SK-N-SH (cell line): Measurements from ENCODE around the gene LAPTM5.

Experiments used
- EP300 ChIP-seq, 2 experiments: IDR thresholded peaks; 2 replicates each; pipeline versions ENCODE4 v1.4.0 to v1.6.1; 2012; ENCODE audit warnings: borderline replicate concordance in 1 of 2, low read depth in 1 of 2, low read length in 1 of 2
- GABPA ChIP-seq: IDR thresholded peaks from 2 replicates; pipeline ENCODE4 v1.4.0; 2012; ENCODE audit warnings: low read depth, mild to moderate bottlenecking
- GATA2 ChIP-seq: sonication (generic); formaldehyde crosslinking; IDR thresholded peaks from 2 replicates; pipeline ENCODE4 v1.5.0; 2020; ENCODE audit warnings: mild to moderate bottlenecking, missing genetic modification reagents
- MEF2A ChIP-seq: IDR thresholded peaks from 2 replicates; pipeline ENCODE4 v1.4.0; 2012; ENCODE audit warnings: low read depth, borderline replicate concordance
- POLR2AphosphoS5 ChIP-seq: IDR thresholded peaks from 2 replicates; pipeline ENCODE4 v1.6.1; 2012; ENCODE audit warnings: low read depth, low read length
- RFX5 ChIP-seq: IDR thresholded peaks from 2 replicates; pipeline ENCODE4 v1.6.1; 2012; ENCODE audit warnings: mild to moderate bottlenecking, improper control_type of control experiment, low read length
- SMC3 ChIP-seq: IDR thresholded peaks from 2 replicates; pipeline ENCODE4 v1.6.1; 2012; ENCODE audit warnings: low read depth, low read length, improper control_type of control experiment
- TAF1 ChIP-seq: IDR thresholded peaks from 2 replicates; pipeline ENCODE4 v1.6.1; 2012; ENCODE audit warnings: low read depth, mild to moderate bottlenecking, low read length, moderate library complexity, borderline replicate concordance
- YY1 ChIP-seq: IDR thresholded peaks from 2 replicates; pipeline ENCODE4 v1.4.0; 2012; ENCODE audit warnings: low read depth, mild to moderate bottlenecking
- TF ChIP-seq, protein P1 (sequence below): fragments of 200-600 bp; sonication (generic); IDR thresholded peaks from 2 replicates; pipeline ENCODE4 v1.6.1; 2017; ENCODE audit warnings: antibody characterized with exemption, mild to moderate bottlenecking, moderate library complexity
- TF ChIP-seq, protein P2 (sequence below): IDR thresholded peaks from 2 replicates; pipeline ENCODE4 v1.6.1; 2012; ENCODE audit warnings: mild to moderate bottlenecking, low read depth, low read length, moderate library complexity

DNA sequence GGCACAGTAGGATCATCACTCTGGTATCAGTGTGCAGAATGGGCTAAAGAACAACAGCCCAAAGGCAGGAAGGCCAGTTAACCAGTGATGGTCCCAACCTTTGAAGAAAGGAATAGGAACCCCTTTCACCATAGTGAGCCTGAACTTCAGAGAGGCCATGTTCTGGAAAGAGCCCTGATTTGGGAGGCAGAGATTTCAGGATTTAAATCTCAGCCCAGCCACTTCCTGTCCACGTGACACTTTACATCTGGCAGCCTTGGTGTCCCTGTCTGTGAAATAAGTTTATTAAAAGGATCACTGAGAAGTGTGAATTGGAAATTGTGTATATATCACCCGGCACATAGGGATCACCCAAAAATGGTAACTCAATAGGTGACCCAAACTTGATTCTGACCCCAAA lies 47.2 kb downstream of the LAPTM5 start:
- TF ChIP-seq TAF1, result no peak
- TF ChIP-seq, protein P1, sequence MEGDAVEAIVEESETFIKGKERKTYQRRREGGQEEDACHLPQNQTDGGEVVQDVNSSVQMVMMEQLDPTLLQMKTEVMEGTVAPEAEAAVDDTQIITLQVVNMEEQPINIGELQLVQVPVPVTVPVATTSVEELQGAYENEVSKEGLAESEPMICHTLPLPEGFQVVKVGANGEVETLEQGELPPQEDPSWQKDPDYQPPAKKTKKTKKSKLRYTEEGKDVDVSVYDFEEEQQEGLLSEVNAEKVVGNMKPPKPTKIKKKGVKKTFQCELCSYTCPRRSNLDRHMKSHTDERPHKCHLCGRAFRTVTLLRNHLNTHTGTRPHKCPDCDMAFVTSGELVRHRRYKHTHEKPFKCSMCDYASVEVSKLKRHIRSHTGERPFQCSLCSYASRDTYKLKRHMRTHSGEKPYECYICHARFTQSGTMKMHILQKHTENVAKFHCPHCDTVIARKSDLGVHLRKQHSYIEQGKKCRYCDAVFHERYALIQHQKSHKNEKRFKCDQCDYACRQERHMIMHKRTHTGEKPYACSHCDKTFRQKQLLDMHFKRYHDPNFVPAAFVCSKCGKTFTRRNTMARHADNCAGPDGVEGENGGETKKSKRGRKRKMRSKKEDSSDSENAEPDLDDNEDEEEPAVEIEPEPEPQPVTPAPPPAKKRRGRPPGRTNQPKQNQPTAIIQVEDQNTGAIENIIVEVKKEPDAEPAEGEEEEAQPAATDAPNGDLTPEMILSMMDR, result no peak
- TF ChIP-seq GABPA, result no peak
- TF ChIP-seq GATA2 (CRISPR knock-in tag), result no peak
- no peak for TF ChIP-seq POLR2AphosphoS5
- TF ChIP-seq, protein P2, sequence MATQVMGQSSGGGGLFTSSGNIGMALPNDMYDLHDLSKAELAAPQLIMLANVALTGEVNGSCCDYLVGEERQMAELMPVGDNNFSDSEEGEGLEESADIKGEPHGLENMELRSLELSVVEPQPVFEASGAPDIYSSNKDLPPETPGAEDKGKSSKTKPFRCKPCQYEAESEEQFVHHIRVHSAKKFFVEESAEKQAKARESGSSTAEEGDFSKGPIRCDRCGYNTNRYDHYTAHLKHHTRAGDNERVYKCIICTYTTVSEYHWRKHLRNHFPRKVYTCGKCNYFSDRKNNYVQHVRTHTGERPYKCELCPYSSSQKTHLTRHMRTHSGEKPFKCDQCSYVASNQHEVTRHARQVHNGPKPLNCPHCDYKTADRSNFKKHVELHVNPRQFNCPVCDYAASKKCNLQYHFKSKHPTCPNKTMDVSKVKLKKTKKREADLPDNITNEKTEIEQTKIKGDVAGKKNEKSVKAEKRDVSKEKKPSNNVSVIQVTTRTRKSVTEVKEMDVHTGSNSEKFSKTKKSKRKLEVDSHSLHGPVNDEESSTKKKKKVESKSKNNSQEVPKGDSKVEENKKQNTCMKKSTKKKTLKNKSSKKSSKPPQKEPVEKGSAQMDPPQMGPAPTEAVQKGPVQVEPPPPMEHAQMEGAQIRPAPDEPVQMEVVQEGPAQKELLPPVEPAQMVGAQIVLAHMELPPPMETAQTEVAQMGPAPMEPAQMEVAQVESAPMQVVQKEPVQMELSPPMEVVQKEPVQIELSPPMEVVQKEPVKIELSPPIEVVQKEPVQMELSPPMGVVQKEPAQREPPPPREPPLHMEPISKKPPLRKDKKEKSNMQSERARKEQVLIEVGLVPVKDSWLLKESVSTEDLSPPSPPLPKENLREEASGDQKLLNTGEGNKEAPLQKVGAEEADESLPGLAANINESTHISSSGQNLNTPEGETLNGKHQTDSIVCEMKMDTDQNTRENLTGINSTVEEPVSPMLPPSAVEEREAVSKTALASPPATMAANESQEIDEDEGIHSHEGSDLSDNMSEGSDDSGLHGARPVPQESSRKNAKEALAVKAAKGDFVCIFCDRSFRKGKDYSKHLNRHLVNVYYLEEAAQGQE, result no peak
- TF ChIP-seq MEF2A, result no peak
- no peak for TF ChIP-seq YY1
- TF ChIP-seq SMC3, result no peak
- no peak for TF ChIP-seq RFX5
- no peak for TF ChIP-seq EP300 (IDR thresholded peaks at IDR 0.05; ENCODE audit: borderline replicate concordance in 1 of 2, low read depth in 1 of 2, low read length in 1 of 2)
